ENCODE measurements around the gene RPS6KA5. TPM values are rescaled to one million over a fixed set of nuclear protein-coding genes. Genes with fewer than 3 reads are reported as not detected.

Gene RPS6KA5
- total RNA-seq, 1 experiment from 2014 or later: 2.2 TPM

DNA sequence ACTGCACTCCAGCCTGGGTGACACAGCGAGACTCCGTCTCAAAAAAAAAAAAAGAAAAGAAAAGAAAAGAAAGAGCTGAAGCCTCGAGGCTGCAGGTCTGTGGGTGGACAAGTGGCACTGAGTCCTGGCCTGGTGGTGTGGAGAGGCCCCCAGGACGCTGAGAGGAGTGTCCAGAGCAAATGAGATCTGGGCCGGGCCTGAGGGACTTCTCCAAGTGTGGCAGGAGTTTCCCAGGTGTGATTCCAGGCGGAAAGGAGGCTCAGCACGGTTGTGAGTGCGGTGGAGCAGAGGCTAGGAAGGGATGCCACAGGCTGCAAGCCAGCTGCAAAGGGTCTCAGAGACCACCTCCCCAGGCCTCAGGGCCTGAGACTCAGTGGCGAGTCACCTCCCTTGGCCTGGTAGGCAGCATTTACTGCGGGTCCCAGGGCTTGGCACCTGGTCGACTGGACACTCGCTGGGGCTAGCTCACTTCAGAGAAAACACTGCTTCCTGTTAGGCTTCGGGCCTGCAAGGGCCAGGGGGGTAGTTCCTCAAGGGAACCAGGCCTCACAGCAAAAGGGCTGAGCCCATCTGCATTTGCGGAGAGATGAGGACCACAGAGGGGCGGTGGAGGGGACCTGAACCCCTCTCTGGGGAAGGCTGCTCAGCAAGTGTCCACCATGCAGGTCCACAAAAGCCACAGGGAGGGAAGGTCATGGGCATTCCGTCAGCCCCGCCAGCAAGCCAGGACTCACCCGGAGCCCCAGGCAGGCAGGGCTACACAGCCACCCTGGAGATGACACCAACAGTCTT, 256.0 kb downstream of the RPS6KA5 start:
- no peak for DNase-seq (ENCODE audit: unreplicated experiment)
- Mint-ChIP-seq H3K9me3 (ENCODE audit: unreplicated experiment) (no peaks in the 10 kb centered on the region), H3K4me1 (ENCODE audit: insufficient read depth, unreplicated experiment) (peaks cover 1% of the 10 kb centered on the region), H3K27me3 (ENCODE audit: insufficient read depth, unreplicated experiment) (no peaks in the 10 kb centered on the region), H3K4me3 (ENCODE audit: unreplicated experiment) (no peak overlapping the region), H3K36me3 (ENCODE audit: insufficient read depth, unreplicated experiment) (no peaks in the 10 kb centered on the region), H3K27ac (ENCODE audit: low read depth, unreplicated experiment) (no peak overlapping the region)
- POLR2A ChIA-PET: no interaction called here
- no TSS peak for BruUV-seq (replicated peaks)
- intact Hi-C loops (cut with micrococcal nuclease): no loop called here
- CTCF ChIA-PET: interaction anchor here (0.6 to 1.5 kb wide), 4 partner anchors 13 to 498 kb away, joined by 3 to 6 read pairs (median 4); no protein-coding TSS in a partner anchor
- TF ChIP-seq, protein P1, sequence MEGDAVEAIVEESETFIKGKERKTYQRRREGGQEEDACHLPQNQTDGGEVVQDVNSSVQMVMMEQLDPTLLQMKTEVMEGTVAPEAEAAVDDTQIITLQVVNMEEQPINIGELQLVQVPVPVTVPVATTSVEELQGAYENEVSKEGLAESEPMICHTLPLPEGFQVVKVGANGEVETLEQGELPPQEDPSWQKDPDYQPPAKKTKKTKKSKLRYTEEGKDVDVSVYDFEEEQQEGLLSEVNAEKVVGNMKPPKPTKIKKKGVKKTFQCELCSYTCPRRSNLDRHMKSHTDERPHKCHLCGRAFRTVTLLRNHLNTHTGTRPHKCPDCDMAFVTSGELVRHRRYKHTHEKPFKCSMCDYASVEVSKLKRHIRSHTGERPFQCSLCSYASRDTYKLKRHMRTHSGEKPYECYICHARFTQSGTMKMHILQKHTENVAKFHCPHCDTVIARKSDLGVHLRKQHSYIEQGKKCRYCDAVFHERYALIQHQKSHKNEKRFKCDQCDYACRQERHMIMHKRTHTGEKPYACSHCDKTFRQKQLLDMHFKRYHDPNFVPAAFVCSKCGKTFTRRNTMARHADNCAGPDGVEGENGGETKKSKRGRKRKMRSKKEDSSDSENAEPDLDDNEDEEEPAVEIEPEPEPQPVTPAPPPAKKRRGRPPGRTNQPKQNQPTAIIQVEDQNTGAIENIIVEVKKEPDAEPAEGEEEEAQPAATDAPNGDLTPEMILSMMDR (IDR thresholded peaks at IDR 0.05; ENCODE audit: unreplicated experiment): no peak

DNA sequence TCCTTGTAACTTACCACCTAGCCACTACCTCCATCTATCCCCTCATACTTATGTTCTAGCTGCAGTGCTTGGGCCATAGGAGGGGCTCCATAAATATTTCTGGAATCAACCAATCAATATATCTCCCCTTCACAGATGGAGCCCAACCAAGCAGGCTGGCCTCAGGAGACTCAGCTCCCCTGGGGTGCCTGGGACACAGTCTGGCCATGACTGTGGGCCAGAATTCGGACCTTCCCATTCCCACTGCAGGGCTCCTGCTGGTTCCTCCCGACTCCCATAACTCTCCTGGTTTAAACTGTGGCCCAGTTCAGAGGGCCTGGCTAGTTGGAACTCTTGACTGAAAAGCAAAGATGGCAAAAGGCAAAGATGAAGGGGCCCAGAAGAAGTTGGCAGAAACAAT, 257.2 kb downstream of the RPS6KA5 start:
- BruUV-seq (replicated peaks): no TSS peak
- Mint-ChIP-seq H3K4me3 (ENCODE audit: unreplicated experiment) (no peak overlapping the region), H3K4me1 (ENCODE audit: insufficient read depth, unreplicated experiment) (peaks cover 7% of the 10 kb centered on the region), H3K9me3 (ENCODE audit: unreplicated experiment) (no peaks in the 10 kb centered on the region), H3K27ac (ENCODE audit: low read depth, unreplicated experiment) (no peak overlapping the region), H3K36me3 (ENCODE audit: insufficient read depth, unreplicated experiment) (no peaks in the 10 kb centered on the region), H3K27me3 (ENCODE audit: insufficient read depth, unreplicated experiment) (no peaks in the 10 kb centered on the region)
- ChIA-PET CTCF (interaction anchor here (1.5 kb wide), 1 partner anchor 45 kb away, joined by 6 read pairs; no protein-coding TSS in a partner anchor), POLR2A (interaction anchor here (0.5 kb wide), 1 partner anchor 355 kb away, joined by 3 read pairs; no protein-coding TSS in a partner anchor)
- TF ChIP-seq, protein P1 (IDR thresholded peaks at IDR 0.05; ENCODE audit: unreplicated experiment): no peak
- no peak for DNase-seq (ENCODE audit: unreplicated experiment)
- intact Hi-C loops (cut with micrococcal nuclease): no loop called here

DNA sequence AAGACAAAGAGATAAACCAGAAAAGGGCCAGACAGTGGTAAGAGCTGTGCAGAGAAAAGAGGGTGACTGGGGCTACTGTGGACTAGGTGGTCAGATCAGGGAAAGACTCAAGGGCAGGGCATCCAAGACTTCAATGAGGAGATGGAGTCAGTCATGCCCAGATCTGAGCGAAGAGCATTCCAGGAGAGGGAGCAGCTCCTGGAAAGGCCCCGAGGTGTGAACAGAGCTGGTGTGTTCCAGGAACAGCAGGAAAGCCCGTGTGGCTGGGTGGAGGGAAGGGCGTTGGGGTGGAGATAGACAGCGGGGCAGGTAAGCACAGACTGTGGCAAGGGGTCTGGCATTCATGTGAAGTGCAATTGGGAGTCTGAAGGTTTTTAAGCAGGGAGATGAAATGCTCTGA, 261.0 kb downstream of the RPS6KA5 start:
- no peaks in the 10 kb centered on the region for H3K27me3 Mint-ChIP-seq (ENCODE audit: insufficient read depth, unreplicated experiment)
- no TSS peak for BruUV-seq (replicated peaks)
- intact Hi-C loops (cut with micrococcal nuclease): no loop called here

DNA sequence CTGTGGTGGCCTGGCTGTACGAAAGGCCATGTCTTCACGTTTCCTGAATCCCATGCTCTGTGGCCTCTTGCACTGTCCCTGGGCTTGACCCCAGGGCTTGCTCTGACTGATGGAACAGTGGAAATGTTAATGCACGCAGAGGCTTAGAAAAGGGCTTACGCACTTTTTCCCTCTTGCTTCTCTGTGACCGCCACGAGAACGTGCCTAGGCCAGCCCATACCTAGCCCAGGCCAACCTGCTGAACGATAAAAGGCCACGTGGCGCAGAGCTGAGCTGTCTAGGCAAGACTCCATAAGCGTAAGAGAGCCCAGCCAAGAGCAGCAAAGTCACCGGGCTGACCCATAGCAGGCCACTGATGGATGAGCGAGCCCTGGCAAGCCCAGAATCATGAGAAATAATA, 262.5 kb downstream of the RPS6KA5 start:
- Mint-ChIP-seq H3K27ac (ENCODE audit: low read depth, unreplicated experiment) (no peak overlapping the region), H3K9me3 (ENCODE audit: unreplicated experiment) (no peaks in the 10 kb centered on the region), H3K27me3 (ENCODE audit: insufficient read depth, unreplicated experiment) (no peaks in the 10 kb centered on the region), H3K4me3 (ENCODE audit: unreplicated experiment) (no peak overlapping the region), H3K4me1 (ENCODE audit: insufficient read depth, unreplicated experiment) (peaks cover 7% of the 10 kb centered on the region), H3K36me3 (ENCODE audit: insufficient read depth, unreplicated experiment) (peaks cover 9% of the 10 kb centered on the region)
- no TSS peak for BruUV-seq (replicated peaks)
- TF ChIP-seq, protein P1 (IDR thresholded peaks at IDR 0.05; ENCODE audit: unreplicated experiment): no peak
- ChIA-PET POLR2A (interaction anchor here (1.2 kb wide), 1 partner anchor 17 kb away, joined by 5 read pairs; no protein-coding TSS in a partner anchor), CTCF (interaction anchor here (0.6 kb wide), 1 partner anchor 33 kb away, joined by 3 read pairs; no protein-coding TSS in a partner anchor)
- intact Hi-C loops (cut with micrococcal nuclease): no loop called here
- no peak for DNase-seq (ENCODE audit: unreplicated experiment)

More for the DNA sequence above, 261.0 kb downstream of the RPS6KA5 start:
- no peak overlapping the region for H3K4me3 Mint-ChIP-seq (ENCODE audit: unreplicated experiment)
- DNase-seq (ENCODE audit: unreplicated experiment): no peak
- peaks cover 7% of the 10 kb centered on the region for H3K4me1 Mint-ChIP-seq (ENCODE audit: insufficient read depth, unreplicated experiment)
- H3K36me3 Mint-ChIP-seq (ENCODE audit: insufficient read depth, unreplicated experiment): peaks cover 5% of the 10 kb centered on the region
- ChIA-PET POLR2A (no interaction called here), CTCF (interaction anchor here (0.7 kb wide), 1 partner anchor 1611 kb away, joined by 4 read pairs; no protein-coding TSS in a partner anchor)
- H3K27ac Mint-ChIP-seq (ENCODE audit: low read depth, unreplicated experiment): no peak overlapping the region
- H3K9me3 Mint-ChIP-seq (ENCODE audit: unreplicated experiment): no peaks in the 10 kb centered on the region
- TF ChIP-seq, protein P1 (IDR thresholded peaks at IDR 0.05; ENCODE audit: unreplicated experiment): no peak

Other genes starting within 250 kb of the RPS6KA5 start
- gene TTC7B, start 244.2 kb downstream of the RPS6KA5 start, total RNA-seq (2022): 31.1 and 52.8 TPM in 2 replicates
- 11.3 and 11.7 TPM in 2 replicates for gene DGLUCY, start 53.4 kb upstream of the RPS6KA5 start, total RNA-seq (2022)
- 0.10 and 0.14 TPM in 2 replicates for gene GPR68, start 184.1 kb upstream of the RPS6KA5 start, total RNA-seq (2022)

All from MCF 10A (cell line).